Measurements from ENCODE around the gene GPATCH8. TPM values are rescaled to one million over a fixed set of nuclear protein-coding genes. Genes with fewer than 3 reads are reported as not detected.
"Not testable (repeated sequence)": the region's sequence is repeated elsewhere in the genome, so short reads cannot be mapped to it uniquely, and the experiment has no call there.

Gene GPATCH8
- total RNA-seq, 1 donor from 2014 or later: 11.0 TPM

GRCh38 chr17:44378171-44378705 is 125.0 kb downstream of the GPATCH8 start:
- no peak for DNase-seq (ENCODE audit: low read depth, low spot score)

DNA sequence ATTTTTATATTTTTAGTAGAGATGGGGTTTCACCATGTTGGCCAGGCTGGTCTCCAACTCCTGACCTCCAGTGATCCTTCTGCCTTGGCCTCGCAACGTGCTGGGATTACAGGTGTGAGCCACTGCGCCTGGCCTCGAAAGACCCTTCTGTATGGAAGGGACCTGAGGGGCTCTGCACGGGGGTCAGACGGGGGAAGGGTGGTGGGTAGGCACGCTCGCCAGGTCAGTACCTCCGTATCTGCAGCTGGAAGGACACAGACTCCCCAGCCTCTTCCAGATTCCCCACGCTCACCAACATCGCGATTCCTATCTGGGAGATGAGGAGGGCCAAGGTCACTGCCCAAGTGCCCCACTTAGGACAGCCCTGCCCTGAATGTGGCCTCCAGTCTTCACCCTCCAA is 126.4 kb downstream of the GPATCH8 start:
- DNase-seq (ENCODE audit: low read depth, low spot score): no peak

DNA sequence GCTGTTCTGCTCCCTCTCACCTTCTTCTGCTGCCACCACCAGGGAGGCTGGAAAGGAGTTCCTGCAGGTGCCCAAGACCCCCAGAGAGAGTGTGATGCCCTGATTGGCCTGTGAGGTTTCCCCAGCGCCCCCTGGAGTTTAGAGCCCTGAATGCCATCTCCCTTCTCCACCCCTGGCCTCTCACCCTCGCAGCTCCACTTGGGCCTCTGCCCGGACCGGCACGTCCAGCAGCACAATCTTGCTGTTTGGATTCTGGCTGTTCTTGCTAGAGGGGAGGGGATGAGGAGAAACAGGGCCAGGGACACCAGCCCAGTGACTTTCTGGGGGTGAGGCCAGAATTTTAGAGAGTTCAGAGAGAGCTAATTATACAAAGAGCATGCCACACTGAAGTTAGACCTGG is 127.1 kb downstream of the GPATCH8 start:
- no peak for DNase-seq (ENCODE audit: low read depth, low spot score)

GRCh38 chr17:44375196-44376017 is 127.8 kb downstream of the GPATCH8 start:
- DNase-seq (ENCODE audit: low read depth, low spot score): no peak

DNA sequence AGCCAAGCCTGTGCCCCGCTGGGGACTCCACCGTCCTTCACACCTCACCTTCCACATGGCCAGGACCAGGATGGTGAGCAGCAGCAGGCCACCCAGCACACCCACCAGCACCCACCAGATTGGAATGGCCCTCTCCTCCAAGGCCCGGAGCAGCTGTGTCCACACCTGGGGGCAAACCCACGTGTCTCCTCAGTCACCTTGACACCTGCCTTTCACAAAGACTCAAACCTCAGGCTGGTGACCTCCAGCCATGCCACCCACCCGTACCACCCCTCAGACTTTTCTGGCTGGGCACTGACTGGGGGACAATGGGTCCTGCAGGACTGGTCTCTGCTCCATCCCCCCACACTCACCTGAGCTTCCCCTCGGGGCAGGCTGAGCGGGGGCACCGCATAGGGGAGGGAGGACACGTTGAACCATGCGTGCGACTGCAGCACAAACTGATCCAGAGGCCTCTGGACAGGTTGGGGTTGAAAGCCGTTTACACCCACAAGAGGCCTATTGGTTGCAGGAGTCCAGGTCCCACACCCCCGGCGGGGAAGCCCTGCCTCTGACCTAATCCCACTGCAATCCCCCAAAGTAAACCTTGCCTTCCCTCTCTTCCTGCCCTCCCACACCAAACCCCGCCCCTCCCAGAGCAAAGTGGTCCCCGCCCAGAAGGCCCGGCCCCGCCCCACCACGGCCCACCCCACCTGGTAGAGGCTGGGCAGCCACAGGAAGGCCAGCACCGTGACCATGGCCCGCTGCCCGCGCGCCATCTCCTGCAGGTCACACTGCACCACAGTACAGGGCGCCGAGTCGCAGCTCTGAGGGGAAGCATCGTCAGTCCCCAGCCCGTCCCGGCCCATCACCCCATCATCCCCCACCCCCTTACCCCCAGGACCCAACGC is 128.7 kb downstream of the GPATCH8 start:
- DNase-seq (ENCODE audit: low read depth, low spot score): no peak

DNA sequence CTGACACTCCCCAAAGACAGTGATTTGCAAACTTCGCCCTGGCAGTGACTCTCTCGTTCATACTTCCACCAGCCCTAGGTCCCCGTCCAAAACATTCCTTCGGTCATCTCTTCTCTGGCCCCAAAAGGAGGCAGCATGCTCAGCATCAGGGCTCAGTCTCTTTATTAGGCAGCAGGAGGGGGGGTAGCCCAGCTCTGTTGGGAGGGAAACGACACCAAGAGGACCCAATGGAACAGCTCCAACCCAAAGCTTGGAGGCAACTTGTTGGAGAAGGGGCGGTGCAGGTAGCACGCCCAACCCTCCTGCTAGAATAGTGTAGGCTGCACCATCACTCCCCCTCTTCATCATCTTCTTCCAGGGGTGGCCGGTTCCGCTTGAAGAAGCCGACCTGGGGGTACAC is 131.2 kb downstream of the GPATCH8 start:
- DNase-seq (ENCODE audit: low read depth, low spot score): no peak

DNA sequence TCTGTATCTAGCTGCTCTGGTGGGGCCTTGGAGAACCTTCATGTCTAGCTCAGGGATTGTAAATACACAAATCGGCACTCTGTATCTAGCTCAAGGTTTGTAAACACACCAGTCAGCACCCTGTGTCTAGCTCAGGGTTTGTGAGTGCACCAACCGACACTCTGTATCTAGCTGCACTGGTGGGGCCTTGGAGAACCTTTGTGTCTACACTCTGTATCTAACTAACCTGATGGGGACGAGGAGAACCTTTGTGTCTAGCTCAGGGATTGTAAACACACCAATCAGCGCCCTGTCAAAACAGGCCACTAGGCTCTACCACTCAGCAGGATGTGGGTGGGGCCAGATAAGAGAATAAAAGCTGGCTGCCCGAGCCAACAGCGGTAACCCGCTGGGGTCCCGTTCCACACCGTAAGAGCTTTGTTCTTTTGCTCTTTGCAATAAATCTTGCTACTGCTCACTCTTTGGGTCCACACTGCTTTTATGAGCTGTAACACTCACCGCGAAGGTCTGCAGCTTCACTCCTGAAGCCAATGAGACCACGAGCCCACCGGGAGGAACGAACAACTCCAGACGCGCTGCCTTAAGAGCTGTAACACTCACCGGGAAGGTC is 133.7 kb downstream of the GPATCH8 start:
- not testable (repeated sequence) for DNase-seq (ENCODE audit: low read depth, low spot score)

DNA sequence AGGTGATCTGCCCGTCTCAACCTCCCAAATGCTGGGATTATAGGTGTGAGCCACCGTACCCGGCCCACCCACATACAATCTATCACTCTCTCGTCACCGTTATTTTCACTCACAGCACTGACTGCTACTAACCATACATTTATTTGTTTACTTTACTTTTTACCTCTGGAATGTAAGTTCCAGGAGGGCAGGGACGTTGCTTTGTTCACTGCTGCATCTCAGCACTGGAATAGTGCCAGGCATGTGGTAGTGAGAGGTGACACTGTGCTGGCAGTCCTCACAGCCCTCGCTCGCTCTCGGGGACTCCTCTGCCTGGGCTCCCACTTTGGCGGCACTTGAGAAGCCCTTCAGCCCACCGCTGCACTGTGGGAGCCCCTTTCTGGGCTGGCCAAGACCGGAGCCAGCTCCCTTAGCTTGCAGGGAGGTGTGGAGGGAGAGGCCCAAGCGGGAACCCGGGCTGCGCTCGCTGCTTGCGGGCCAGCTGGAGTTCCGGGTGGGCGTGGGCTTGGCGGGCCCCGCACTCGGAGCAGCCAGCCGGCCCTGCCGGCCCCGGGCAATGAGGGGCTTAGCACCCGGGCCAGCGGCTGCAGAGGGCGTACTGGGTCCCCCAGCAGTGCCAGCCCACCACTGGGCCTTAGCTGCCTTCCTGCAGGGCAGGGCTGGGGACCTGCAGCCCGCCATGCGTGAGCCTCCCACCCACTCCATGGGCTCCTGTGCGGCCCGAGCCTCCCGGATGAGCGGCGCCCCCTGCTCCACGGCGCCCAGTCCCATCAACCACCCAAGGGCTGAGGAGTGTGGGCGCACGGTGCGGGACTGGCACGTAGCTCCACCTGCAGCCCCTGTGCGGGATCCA is 134.6 kb downstream of the GPATCH8 start:
- not testable (repeated sequence) for DNase-seq (ENCODE audit: low read depth, low spot score)

GRCh38 chr17:44367231-44367979 is 135.8 kb downstream of the GPATCH8 start:
- DNase-seq (ENCODE audit: low read depth, low spot score): no peak

GRCh38 chr17:44365051-44365450 is 138.2 kb downstream of the GPATCH8 start:
- DNase-seq (ENCODE audit: low read depth, low spot score): not testable (repeated sequence)

- DNase-seq (ENCODE audit: low read depth, low spot score): no peak
Measured at GRCh38 chr17:44363613-44364159, 139.5 kb downstream of the GPATCH8 start, which contains the start of gene FAM171A2. TSS of gene FAM171A2 (minus strand) at chr17:44363853. CDS start at chr17:44363714, 139 bp downstream.

DNA sequence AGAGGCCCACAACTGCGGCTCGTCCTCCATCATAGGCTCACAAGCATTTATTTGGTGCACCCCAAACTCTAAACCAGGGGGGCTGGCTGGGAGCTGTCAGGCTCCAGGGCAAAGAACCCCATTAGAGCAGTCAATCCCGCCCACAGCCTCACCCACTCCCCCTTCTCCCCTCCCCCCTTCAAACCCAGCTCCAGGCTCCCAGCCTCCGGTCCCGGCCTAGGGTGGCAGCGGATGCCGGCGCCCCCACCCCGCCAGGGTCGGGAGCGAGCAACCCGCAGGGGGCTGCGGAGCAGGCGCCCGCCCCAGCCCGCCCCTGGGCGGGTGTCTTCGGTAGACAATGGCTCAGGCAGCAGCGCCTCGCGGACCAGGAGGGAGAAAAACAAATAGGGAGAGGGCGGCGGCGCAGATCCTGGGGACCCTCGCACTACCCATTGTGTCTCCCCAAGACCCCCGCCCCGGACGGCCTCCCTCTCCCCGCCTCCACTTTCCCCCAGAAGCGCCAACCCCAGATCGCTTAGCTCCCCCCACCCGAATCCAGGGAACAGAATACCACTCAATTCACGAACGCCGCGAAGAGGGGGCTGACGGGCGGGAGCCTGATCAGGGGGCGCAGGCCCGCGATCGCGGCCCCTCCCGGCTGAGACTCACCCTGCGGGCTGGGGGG is 140.1 kb downstream of the GPATCH8 start:
- DNase-seq (ENCODE audit: low read depth, low spot score): no peak

DNA sequence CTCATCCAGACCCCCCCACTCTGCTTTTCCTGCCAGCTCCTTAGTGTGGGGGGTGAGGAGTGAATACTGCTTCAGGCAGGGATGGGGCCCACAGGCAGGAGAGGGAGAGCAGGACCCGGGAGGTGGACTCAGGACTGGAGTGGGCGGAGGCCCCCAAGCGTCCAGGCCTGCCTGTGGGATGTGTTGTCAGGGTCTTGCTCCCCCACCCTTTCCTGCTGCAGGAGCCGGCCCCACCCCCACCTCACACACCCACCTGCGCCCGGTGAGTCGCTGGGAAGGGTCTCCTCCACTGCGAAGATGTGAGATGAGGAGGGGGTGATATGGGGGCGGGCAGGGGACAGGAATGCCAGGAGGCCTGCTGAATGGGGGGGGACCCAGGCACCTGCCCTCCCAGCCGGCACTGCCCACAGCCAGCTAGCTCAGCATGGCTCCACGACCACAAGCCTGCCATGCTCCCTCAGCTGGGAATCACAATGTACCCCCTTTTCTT is 140.7 kb downstream of the GPATCH8 start:
- DNase-seq (ENCODE audit: low read depth, low spot score): no peak

- no peak for DNase-seq (ENCODE audit: low read depth, low spot score)
Measured at GRCh38 chr17:44361292-44362260, 141.6 kb downstream of the GPATCH8 start.

DNA sequence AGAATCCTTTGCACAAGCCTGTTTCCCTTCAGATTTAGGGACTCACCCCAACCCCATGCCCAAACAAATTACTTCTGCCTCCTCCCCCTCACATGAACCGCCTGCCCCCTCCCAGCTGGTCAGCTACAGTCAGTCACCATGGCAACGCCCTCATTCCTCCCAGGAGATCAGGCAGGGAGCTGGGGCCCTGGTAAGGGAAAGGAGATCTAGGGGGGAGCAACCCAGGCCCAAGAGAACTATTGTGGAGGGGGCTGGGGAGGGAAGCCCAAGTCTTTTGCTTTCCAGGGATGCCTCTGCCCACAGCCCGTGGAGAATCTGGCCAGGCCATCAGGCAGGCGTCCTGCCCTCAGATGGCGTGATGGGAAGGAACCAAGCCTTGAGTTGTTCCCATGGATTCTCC is 142.4 kb downstream of the GPATCH8 start:
- DNase-seq (ENCODE audit: low read depth, low spot score): no peak

GRCh38 chr17:44360144-44360533 is 143.1 kb downstream of the GPATCH8 start:
- no peak for DNase-seq (ENCODE audit: low read depth, low spot score)

- no peak for DNase-seq (ENCODE audit: low read depth, low spot score)
Measured at GRCh38 chr17:44359458-44360143, 143.6 kb downstream of the GPATCH8 start.
